Osteoblast (primary cell): Measurements from ENCODE around the gene TRIM4. TPM values are rescaled to one million over a fixed set of nuclear protein-coding genes. Genes with fewer than 3 reads are reported as not detected.

Experiments used
- DNase-seq: peaks from one replicate; pipeline ENCODE4 v3.0.0; 2011; ENCODE audit warnings: low spot score, mixed read lengths; ENCODE audit not compliant: insufficient read length; ENCODE audit errors: missing footprints
- H2AFZ ChIP-seq: 2 replicates; pipeline ENCODE4 v1.6.0; 2011; ENCODE audit warnings: mild to moderate bottlenecking, low read length
- H3K27ac ChIP-seq: 2 replicates; pipeline ENCODE4 v1.5.1; 2011; ENCODE audit warnings: mild to moderate bottlenecking, low read depth, low read length, moderate library complexity
- H3K27me3 ChIP-seq: 2 replicates; pipeline ENCODE4 v1.6.0; 2012; ENCODE audit warnings: mild to moderate bottlenecking, control low read depth, inconsistent platforms, low read length, moderate library complexity; ENCODE audit not compliant: insufficient read depth
- H3K36me3 ChIP-seq: 2 replicates; pipeline ENCODE4 v1.5.1; 2011; ENCODE audit warnings: mild to moderate bottlenecking, low read length, control low read depth, moderate library complexity; ENCODE audit not compliant: insufficient read depth
- H3K4me1 ChIP-seq: 2 replicates; pipeline ENCODE4 v1.5.1; 2011; ENCODE audit warnings: mild to moderate bottlenecking, low read length, control low read depth, moderate library complexity; ENCODE audit not compliant: insufficient read depth
- H3K4me2 ChIP-seq: 2 replicates; pipeline ENCODE4 v1.6.0; 2011; ENCODE audit warnings: mild to moderate bottlenecking, low read length; ENCODE audit not compliant: insufficient read depth
- H3K4me3 ChIP-seq: fragments of 200-600 bp; sonication (generic); 3 replicates; pipeline ENCODE4 v1.5.1; 2012; ENCODE audit warnings: mild to moderate bottlenecking, low read length, inconsistent platforms; ENCODE audit not compliant: insufficient read depth
- H3K79me2 ChIP-seq: 2 replicates; pipeline ENCODE4 v1.6.0; 2012; ENCODE audit warnings: mild to moderate bottlenecking, low read length, control low read depth, inconsistent platforms; ENCODE audit not compliant: insufficient read depth
- H3K9me3 ChIP-seq: 2 replicates; pipeline ENCODE4 v1.5.1; 2011; ENCODE audit warnings: low read depth, low read length, control low read depth
- H4K20me1 ChIP-seq: 2 replicates; pipeline ENCODE4 v1.6.0; 2012; ENCODE audit warnings: mild to moderate bottlenecking, low read length, control low read depth; ENCODE audit not compliant: insufficient read depth
- total RNA-seq: library from RNA; depleted of rRNA; stranded (reverse); fragments of >200 nt; gene quantifications from 2 replicates; pipeline ENCODE4 v1.2.3, GENCODE V29; 2012
- TF ChIP-seq, protein P1 (sequence below): IDR thresholded peaks from 2 replicates; pipeline ENCODE4 v1.5.1; 2011; ENCODE audit warnings: mild to moderate bottlenecking, low read depth, low read length, moderate library complexity; ENCODE audit errors: extremely low read depth

TRIM4 gene
- total RNA-seq, 1 donor = 26.4 TPM

- TF ChIP-seq, protein P1, sequence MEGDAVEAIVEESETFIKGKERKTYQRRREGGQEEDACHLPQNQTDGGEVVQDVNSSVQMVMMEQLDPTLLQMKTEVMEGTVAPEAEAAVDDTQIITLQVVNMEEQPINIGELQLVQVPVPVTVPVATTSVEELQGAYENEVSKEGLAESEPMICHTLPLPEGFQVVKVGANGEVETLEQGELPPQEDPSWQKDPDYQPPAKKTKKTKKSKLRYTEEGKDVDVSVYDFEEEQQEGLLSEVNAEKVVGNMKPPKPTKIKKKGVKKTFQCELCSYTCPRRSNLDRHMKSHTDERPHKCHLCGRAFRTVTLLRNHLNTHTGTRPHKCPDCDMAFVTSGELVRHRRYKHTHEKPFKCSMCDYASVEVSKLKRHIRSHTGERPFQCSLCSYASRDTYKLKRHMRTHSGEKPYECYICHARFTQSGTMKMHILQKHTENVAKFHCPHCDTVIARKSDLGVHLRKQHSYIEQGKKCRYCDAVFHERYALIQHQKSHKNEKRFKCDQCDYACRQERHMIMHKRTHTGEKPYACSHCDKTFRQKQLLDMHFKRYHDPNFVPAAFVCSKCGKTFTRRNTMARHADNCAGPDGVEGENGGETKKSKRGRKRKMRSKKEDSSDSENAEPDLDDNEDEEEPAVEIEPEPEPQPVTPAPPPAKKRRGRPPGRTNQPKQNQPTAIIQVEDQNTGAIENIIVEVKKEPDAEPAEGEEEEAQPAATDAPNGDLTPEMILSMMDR = no peak
- Histone ChIP-seq H4K20me1 (peaks cover 23% of the 10 kb centered on the region), H3K27me3 (no peaks in the 10 kb centered on the region), H3K27ac (peak overlapping the region; percentile 85), H3K9me3 (no peaks in the 10 kb centered on the region), H3K36me3 (peaks cover 8% of the 10 kb centered on the region), H3K4me1 (peaks cover 17% of the 10 kb centered on the region), H3K4me2 (peak overlapping the region; percentile 94), H3K79me2 (peaks cover 44% of the 10 kb centered on the region), H2AFZ (peak overlapping the region; percentile 92), H3K4me3 (peak overlapping the region; percentile 88)
- DNase-seq = no peak
These were observed 433 bp upstream of the TRIM4 start for GRCh38 chr7:99919814-99920112.

DNA sequence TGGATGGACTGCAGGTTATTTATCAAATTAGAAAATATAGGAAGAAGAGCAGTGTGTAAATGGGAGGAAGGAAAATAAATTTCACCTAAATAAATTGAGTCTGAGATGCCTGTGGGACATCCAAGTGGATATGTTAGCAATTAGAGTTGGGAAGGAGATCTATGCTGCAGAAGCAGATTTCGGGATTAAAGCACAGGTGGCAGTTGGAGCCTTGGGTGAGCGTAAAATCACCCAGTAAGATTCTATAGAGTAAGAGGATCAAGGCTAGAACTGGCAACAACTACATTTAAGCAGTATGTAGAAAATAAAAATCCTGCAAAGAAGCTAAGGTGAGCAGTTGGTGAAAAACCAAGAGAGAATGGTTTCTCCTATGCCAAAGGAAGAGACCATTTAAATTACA lies 8.4 kb downstream of the TRIM4 start:
- H3K4me1 ChIP-seq = no peaks in the 10 kb centered on the region
- TF ChIP-seq, protein P1 = no peak
- H3K79me2 ChIP-seq = peaks cover 70% of the 10 kb centered on the region
- no peaks in the 10 kb centered on the region for H3K9me3 ChIP-seq
- H3K4me3 ChIP-seq = no peak overlapping the region
- no peak overlapping the region for H3K27ac ChIP-seq
- no peaks in the 10 kb centered on the region for H3K27me3 ChIP-seq
- H2AFZ ChIP-seq = no peak overlapping the region
- H3K36me3 ChIP-seq = peaks cover 48% of the 10 kb centered on the region
- H3K4me2 ChIP-seq = no peak overlapping the region
- no peak for DNase-seq
- peaks cover 46% of the 10 kb centered on the region for H4K20me1 ChIP-seq

DNA sequence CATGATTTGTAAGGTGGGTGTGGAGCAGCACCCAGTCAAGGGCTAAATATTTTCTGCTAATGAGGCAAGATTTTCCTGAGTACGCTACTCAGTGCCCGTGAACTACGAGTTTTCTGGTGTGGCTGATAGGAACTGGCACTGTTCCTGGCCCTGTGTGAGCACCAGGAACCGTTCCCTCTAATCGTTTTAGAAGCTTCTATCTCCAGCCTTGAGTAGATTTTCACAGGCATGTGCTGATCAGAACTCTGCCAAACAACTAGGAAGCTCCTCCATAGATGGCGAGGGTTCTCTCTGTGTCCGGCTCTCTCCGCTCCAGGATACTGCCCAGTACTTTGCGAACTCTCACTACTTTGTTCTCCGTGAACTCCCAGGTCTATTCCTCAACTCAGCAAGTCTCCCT lies 17.7 kb downstream of the TRIM4 start:
- TF ChIP-seq, protein P1 = no peak
- no peak overlapping the region for H3K27ac ChIP-seq
- peaks cover 60% of the 10 kb centered on the region for H3K36me3 ChIP-seq
- no peak overlapping the region for H2AFZ ChIP-seq
- H3K27me3 ChIP-seq = no peaks in the 10 kb centered on the region
- no peaks in the 10 kb centered on the region for H3K79me2 ChIP-seq
- H3K4me3 ChIP-seq = no peak overlapping the region
- peaks cover 6% of the 10 kb centered on the region for H4K20me1 ChIP-seq
- H3K4me1 ChIP-seq = no peaks in the 10 kb centered on the region
- DNase-seq = no peak
- H3K4me2 ChIP-seq = no peak overlapping the region
- H3K9me3 ChIP-seq = no peaks in the 10 kb centered on the region

DNA sequence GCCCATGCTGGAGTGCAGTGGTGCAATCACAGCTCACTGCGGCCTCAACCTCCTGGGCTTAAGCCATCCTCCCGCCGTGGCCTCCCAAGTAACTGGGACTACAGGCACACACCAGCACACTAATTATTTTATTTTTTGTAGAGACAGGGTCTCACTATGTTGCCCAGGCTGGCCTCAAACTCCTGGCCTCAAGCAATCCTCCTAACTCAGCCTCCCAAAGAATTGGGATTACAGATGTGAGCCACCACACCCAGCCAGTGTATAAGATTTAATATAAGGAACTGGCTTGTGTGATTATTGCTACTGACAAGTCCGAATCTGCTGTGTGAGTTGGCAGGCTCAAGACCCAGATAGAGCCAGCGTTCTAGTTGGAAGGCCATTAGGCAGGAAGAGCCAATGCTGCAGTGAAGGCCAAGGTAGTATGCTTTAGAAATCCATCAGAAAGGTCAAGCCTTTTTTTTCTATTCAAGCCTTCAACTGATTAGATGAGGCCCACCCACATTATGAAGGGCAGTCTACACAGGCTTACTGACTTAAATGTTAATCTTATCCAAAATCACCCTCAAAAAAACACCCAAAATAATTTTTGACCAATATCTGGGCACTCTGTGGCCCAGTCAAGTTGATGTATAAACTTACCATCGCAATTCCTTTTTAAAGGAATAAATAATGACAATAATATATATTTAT lies 19.4 kb downstream of the TRIM4 start:
- no peaks in the 10 kb centered on the region for H3K4me1 ChIP-seq
- H3K79me2 ChIP-seq = no peaks in the 10 kb centered on the region
- H4K20me1 ChIP-seq = peaks cover 6% of the 10 kb centered on the region
- H3K9me3 ChIP-seq = no peaks in the 10 kb centered on the region
- peaks cover 46% of the 10 kb centered on the region for H3K36me3 ChIP-seq
- no peak for DNase-seq
- H2AFZ ChIP-seq = no peak overlapping the region
- H3K4me3 ChIP-seq = no peak overlapping the region
- H3K27ac ChIP-seq = no peak overlapping the region
- H3K27me3 ChIP-seq = no peaks in the 10 kb centered on the region
- TF ChIP-seq, protein P1 = no peak
- no peak overlapping the region for H3K4me2 ChIP-seq
